NCI-H510A (cell line): ENCODE results near the gene SCUBE1.

ENCODE experiments used
- DNase-seq: peaks from one replicate; lab custom pipeline; 2025; lab: John Stamatoyannopoulos, UW

SCUBE1 gene

DNA sequence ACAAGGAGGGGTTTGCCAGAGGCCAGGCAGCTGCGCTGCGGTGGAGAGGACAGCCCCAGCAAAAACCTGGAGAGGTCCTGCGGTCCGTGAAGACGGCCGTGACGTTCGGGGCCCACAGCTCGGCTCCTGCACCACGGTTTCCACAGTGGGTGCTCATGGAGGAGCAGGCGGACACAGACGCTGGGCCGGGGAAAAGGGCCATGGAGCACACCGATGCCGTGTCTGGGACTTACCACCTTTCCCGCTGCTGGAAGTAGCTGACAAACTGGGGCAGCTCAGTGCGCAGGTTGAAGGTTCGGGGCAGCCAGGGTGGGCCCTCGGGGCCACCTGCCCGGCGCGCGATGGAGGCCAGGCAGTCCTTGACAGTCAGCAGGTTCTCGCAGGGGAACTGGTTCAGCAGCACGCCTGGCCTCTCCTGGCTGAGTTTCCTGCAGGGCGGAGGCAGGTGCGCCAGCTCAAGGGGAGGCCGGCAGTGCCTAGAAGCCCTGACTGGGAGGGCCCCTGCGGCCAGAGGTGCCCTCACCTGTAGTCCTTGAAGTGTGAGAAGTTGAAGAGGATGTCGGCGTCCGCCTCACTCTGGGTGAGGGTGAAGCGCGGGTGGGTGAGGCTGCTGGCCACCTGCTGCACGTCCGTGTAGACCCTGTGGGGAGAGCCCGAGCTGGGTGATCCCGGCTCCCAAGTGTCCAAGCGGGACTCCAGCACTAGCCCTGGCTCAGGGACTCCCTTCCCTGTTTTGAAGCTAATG, 169.0 kb downstream of the SCUBE1 start:
- peak; percentile 75 for DNase-seq

DNA sequence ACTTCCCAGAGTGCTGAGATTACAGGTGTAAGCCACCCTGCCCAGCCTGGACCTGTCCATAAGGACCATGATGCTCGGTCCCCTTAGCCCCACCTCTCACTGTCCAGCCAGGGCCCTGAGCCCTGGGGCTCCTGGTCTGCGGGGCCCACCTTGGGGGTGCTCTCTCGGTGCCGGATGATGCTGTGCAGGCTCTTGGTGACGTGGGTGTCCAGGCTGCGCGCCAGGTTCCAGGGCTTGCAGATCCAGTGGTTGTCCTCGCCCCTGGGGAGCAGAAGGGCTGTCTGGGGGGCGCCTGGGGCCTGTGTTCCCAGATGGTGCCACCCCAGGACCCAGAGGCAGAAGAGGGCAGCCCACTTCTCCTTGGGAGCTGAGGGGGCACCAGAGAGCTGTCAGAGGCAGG, 169.6 kb downstream of the SCUBE1 start:
- no peak for DNase-seq

DNA sequence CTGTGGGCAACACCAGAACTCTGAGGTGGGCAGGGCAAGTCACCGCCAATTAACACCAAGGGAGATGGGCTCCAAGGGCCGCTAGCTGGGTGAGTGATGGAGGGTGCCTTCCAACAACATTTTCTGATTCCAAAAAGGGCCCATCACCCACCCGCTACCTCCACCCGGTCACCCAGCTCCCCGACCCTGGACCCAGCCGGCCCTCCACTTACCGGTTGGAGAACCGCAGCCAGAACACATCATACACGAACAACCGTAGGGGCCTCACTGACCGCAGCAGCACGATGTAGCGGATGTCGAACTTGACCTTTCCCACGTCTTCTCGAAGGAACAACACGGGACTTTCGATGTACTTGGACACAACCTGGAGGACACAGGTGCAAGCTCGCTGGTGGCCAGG, 171.0 kb downstream of the SCUBE1 start:
- no peak for DNase-seq

DNA sequence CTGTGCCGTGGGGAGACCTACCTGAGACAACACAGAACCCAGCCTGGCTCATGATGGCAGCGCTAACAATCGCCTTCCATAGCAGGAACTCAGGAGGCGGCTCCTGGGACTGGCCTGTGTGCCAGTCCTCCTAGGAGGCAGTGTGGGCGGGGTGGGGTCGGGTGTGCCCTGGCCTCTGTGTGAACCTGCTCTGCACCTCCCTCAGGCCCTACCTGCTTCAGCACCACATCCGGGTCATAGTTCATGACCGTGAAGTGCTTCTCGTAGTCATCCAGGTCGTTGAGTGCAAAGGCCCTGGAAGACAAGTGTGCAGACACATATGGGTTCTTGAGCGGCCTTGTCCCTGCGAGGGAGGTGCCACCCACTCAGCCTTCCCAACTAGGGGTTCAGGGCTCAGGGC, 171.6 kb downstream of the SCUBE1 start:
- no peak for DNase-seq

DNA sequence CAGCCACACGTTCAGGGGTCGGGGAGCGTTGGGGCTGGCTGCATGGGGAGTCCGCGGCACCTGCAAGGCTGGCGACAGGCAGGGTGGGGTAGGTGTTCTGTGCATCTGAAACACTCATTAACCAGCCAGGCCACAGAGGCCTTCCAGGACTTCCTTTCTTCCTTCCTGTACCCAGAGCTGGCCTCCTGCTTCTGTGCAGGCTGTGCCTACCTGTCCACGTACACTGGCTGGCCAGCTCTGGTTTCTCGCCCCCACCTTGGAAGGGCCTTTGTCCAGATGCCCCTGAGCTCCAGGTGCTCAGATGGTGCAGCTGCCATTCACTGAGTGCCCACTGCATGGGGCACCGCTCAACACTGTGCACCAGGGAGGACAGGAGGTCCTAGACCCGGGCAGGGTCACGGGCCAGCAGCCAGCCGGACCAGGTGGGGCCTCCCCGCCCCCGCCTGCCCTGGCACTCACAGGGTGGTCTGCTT, 172.1 kb downstream of the SCUBE1 start:
- DNase-seq, result no peak

DNA sequence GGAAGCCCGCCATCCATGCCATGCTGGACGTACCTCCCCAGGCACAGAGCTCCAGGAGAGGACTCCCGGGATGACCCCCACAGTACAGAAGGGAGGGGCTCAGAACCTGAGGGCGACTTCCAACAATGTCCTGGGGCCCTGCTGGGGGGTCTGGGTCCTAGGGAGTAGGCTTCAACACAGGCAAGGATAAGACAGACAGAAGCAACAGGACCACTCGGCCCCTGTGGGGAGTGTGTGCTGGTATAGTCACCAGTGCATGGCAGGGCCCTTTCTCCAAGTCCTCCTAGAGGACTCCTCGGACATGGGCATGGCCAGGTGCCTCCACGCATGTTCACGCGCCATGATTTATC, 173.1 kb downstream of the SCUBE1 start:
- DNase-seq, result no peak

DNA sequence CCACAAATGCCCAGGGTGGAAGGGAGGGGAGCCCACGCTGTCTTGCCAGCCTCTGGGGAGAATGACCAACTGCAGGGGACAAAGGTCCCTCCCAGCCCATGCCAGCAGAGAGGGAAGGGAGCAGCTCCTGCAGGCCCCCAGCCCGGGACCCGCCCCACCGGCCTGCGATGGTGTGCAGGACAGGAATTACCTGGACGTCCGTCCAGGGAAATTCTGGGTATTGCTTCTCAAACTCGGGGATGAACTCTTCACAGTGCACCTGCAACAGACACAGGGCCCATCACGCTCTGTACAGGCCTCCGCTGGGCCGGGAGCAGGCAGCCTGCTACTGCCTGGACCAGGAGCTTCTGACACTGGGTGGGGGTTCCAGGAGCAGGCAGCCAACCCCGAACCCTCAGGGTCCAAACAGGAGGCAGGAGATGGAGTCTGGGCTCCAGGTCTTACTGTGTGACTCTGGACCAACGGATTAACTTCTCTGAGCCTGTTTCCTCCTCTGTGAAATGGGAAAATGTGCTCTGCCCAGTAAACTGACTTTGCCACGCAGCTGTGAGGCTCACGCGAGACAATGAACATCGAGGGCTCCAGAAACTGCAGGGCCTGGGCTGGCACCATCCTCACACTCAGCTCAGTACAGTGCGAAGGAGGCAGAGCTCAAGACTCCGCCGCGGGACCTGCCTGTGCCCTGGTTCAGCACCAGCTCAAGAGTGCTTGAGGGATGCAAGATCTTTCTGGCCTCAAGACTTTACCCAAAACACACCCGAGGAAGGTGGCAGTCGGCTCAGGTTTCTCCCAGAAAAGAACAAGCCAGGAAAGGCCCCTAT, 173.7 kb downstream of the SCUBE1 start:
- no peak for DNase-seq

DNA sequence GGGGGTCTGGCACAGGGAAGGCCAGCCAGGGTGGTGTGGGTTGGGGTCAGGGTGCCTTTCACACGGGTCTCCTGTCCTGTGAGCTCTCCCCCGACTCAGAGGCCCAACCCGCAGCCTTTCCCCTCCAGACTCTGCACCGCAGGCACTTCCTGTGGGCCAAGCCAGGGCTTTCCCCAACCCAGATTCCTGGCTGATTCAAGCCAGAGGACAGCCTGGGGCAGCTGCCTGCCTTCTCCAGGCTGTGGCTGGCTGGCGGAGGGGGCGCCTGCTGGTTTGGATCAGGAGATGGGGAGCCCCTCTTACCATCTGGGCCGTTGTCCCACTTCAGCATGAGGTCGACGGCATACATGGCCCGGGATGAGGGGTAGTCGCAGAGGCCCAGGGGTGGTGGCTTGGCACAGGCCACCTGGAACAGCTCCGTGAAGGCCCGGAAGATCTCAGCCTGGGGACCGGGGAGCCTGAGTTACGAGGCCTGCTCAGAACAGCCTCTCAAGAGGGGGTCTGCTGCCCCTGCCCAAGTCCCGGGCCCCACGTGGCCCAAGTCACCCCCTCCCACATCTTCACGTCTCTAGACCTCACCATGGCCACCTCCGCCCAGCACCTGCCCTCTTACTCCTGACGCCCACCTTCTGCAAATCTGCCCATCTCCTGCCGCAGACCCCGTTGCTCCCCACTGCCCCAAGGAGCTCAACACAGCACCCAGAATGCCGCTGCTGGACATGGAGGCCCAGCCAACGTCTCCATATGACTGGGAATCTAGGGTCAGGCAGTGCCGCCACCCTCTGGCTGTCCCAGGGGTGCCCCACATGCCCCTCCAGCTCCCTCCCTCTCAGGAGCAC, 174.5 kb downstream of the SCUBE1 start:
- DNase-seq, result no peak

DNA sequence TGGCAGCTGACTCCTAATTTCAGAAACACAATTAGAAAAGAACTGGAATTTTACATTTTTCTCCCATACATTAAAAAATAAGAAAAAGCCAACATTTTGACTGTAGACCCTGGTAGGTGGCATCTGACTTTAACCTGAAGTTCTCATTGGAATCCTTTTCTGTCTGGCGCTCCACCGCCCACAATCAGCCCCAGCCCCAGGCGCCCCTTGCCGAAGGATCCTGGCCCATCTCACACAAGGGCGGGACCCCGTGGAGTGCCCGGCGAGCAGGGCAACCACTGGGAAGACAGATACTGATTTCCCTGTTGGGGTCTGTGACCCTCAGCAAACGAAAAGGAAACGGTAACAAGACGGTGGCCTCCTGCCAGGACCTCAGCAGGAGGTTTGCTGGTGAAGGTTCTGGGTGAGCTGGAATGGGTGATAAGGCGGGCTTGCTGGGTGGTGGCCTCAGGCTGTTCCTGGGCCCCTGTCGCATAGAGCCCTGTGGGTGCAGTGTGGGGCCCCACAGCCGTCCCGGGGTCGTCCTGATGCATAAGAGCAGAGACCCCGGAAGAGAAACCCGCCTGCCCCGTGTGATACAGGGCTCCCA, 176.1 kb downstream of the SCUBE1 start:
- no peak for DNase-seq

DNA sequence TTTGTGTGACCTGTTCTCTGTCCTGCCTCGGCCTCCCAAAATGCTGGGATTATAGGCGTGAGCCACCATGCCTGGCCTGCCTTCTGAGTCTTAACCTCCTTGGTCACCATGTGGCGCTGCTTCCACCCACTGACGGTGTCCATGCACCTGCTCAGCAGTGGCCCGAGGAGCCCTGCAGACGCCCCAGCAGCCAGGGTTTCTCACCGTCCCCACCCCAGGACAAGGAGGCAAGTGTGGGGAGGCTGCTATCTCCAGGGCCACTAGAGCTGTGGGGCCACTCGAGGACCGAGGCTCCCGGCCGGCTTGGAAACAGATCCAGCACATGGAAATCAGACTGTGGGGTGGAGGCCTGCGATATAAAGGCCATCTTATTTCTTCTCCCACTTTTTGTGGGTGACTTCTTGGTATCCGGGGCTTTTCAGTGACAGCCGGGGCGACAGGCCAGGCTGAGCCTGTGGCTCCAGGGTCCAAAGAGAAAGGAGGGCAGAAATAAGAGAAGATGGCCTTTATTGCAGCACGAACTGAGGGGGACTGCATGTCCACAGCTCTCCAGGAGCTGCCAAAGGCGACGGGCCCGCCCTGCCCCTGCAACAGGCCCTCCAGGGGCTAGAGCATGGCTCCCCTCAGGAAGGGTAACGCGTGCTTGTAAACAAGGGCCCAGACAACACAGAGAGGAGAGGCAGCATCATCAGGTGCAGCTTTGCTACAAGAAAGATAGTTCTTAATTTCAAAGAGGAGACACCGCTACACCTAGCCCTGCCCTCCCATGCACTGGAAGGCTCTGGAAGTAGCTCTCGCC, 176.8 kb downstream of the SCUBE1 start:
- DNase-seq, result no peak

DNA sequence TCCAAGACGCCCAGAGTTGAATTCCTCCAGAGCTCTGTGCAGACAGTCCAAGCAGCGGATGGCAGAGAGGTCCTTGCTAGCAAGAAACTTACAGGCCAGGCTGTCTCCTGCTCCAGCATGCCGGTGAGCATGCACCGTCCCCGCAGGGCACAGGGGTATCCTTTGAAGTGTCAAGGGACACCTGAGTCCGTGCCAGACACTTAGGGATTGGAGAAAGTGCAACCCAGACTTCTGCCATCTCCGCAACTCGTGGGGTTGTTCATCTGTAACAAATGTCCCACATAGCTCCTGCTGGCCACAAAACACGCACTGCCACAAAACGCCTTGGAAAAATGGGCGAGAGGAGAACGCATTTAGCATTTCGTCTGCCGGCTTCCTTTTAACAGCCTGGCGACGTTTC, 178.5 kb downstream of the SCUBE1 start:
- no peak for DNase-seq

DNA sequence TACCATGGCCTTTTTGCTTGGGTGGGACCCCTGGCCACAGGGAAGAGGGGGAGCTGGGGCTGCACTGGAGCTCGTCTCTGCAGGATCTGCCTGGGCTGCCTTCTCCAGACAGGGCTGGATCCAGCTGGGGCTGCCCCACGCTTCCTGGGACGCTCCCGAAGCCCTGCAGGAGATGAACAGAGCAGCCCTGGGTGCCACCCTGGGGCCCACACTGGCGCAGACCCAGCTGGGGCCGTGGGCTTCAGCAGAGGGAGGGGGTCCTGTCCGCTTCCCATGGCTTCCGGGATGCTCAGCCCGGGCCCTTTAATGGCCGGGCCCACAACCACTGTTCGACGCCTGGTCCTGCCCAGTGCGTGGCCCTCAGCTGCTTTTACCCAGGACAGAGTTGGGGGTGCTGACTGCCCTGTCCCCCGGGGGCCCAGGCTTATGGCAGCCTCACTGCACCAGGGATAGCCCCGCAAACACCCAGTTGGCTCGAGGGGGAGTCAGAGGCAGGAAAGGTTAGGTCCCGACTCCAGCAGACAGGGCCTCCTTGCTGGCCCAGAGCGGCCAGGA, 179.9 kb downstream of the SCUBE1 start:
- no peak for DNase-seq

DNA sequence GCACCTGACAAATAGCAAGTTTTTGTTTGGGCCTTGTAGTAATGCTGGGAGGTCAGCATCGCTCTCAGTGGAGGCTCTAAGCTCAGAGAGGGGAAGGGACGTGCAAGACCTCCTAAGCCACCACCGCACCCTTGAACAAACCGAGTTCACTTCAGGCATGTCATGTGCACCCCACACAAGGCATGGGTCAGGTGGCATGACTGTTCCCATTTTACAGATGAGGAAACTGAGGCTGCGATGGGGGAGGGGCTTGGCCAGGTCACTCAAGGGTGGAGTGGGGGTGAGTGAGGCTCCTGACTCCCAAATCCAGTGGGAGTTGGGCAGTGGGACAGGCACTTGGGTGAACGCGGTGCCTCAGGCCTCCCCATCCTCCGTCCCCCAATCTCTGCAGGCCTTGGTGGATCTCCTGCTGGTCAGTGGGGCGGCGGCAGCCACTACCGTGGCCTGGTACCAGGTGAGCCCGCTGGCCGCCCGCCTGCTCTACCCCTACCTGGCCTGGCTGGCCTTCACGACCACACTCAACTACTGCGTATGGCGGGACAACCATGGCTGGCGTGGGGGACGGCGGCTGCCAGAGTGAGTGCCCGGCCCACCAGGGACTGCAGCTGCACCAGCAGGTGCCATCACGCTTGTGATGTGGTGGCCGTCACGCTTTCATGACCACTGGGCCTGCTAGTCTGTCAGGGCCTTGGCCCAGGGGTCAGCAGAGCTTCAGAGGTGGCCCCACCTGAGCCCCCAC, 180.6 kb downstream of the SCUBE1 start:
- no peak for DNase-seq

DNA sequence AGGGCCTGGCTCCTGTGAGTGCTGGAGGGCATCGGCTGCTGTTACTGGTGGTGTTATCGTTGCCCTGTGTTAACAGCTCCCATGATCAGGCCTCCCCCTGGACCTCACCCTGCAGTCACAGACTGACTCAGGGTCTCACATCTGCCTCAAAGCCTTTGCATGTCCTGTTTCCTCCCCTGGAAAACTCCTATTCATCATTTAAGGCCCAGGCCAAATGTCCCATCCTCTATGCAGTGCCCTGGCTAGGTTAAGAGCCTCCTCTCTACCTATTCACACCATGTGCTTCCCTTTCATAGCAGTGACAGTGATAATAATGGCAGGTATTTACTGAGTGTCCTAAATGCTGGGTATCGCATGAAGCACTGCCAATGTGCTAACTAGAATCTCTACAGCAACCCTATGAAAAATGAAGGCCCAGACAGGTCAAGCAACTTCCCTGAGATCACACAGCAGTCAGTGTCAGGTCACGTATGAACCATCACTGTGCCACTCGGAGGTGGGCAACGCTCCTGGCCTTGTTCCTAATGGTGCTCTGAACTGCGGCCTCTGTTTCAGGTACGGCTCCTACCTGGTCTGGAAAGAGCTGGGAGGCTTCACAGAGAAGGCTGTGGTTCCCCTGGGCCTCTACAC, 182.6 kb downstream of the SCUBE1 start:
- DNase-seq, result no peak

DNA sequence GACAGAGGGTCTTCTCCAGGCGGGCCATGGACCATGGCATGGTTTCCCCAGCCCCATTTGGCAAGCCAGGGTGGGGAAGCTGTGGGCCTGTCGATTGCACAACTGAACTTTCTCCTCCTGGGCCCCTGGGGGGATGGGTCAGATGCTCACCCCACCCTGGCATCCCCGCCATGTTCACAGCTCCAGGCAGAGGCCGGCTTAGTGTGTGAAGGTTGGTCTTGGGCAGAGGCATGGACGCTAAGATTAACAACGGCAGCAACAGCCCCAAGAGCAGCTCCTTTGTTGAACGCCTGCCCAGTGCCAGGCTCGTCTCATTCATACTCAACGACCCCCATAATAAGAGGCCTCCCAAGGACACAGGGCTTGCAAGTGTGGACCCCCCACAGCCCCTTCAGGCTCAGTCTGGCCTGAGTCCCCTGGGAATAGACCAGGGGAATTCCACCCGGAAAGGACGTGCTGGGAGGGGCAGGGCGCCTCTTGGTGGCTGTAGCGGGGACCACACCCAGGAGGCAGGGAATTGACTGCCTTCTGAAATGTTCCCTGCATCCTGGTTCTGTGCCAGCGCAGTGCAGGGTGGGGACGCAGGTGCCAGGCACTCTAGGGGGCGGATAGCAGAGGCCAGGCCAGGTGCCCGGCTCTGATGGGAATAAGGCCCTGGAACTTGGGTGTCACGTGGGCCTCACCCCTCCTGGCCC, 183.5 kb downstream of the SCUBE1 start:
- no peak for DNase-seq

DNA sequence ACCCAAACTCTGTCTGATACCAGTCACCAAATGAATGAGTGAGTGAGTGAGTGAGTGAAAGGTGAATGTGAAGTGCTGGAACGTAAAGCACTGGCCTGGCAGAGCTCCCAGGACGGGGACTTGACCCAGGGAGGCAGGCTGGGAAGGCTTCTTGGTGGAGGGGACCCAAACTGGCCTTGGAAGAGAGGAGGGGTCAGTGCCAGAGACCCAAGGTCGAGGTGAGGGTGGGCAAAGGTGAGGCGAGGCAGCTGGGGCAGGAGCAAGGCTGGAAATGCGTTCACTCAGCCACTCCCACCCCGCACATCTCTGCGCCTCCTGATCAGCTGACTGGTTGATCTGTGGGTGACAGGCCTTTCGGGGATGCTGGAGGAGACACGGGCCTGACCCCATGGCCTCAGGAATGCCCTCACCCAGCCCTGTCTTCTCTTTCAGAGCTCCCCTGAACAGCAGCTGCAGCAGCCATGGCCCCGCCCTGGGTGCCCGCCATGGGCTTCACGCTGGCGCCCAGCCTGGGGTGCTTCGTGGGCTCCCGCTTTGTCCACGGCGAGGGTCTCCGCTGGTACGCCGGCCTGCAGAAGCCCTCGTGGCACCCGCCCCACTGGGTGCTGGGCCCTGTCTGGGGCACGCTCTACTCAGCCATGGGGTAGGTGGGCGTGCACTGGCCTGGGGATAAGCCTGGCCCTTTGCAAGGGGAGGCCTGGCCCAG, 184.2 kb downstream of the SCUBE1 start:
- DNase-seq, result no peak

DNA sequence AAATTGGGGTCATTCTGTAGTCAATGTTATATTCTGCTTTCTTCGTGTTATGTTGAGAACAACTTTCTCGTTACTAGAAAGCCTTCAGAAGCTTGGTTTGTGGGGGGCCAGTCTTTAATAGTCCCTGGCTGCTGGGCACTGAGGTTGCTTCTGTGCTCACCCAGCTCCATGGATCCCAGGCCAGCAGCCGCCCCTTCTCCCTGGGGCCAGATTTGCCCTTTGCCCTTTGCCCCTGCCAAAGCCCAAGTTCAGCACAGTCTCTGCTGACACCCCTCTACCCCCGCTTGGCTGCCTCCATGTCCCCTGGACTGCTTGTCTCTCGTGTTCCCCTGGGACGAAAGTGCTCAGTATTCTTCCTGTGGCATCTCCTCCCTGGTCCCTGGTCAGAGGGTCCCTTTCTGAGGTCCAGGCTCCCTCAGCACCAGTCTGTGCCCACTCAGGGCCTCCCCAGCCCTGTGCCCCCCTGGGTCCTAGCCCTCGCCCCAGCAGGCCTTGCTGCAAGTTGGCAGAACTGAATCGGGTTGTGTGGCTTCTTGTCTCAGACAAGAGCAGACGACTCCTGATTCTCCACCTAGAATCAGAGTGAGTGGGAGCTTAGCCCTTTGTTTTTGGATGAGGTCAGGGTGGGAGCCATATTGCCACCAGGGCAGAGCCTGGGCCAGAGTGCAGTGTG, 185.2 kb downstream of the SCUBE1 start:
- no peak for DNase-seq

DNA sequence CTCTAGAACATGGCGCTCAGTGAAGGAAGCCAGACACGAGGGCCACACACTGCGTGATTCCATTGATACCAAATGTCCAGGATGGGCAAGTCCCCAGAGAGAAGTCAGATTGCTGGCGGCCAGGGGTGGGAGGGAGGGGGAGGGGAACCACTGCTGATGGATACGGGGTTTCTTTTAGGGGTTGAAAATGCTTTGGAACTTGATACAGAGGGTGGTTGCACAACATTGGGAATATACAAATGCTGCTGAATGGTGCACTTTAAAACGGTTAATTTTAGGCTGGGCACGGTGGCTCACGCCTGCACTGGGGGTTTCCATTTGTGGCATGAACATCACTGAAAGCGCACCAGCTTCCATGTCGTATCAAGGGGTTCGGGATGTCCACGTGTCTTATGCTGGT, 186.8 kb downstream of the SCUBE1 start:
- no peak for DNase-seq
